Measurements from ENCODE around the gene BAHCC1. TPM values are rescaled to one million over a fixed set of nuclear protein-coding genes. Genes with fewer than 3 reads are reported as not detected.

BAHCC1 gene
- total RNA-seq, 1 donor from 2014 or later: 8.0 TPM

DNA sequence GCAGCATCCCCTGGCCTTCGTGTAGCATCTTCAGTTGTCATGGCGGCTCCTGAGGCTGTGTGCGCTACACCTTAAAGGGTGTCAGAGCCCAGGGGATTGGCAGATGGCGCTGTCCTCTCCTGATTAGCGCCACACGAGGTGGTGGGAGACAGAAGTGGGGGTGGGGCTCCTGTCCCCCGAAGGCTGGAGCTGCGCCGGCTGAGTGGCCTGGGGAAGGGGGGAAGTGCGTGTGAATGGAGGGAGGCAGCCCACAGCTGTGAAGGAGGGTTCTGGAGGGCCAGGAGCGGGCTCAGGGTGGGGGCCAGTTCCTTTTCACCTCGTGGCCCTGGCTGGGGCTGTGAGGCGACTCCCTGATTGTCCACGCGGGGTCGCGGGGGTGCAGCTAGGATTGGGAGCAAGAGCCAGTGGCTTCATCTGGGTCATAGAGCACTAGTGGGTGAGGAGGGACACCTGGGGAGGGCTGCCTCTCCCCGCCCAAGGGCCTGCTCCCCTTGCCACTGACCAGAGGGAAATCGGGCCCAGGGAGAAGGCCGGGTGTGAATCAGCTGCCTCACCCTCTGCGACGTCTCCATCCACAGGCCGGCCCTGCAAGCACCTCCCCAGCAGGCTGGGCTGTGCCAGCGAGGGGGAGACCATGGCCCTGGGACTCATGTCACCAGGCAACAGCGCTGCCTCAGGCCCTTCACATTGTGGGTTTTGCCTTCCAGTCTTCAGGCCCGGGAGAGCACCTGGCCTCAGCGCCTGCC lies 14.1 kb downstream of the BAHCC1 start:
- no peak for ATAC-seq

GRCh38 chr17:81410852-81411251 lies 15.6 kb downstream of the BAHCC1 start:
- ATAC-seq (no peak), DNase-seq (ENCODE audit: low spot score) (no peak)

More for the DNA sequence above, 14.1 kb downstream of the BAHCC1 start:
- no peak for DNase-seq (ENCODE audit: low spot score)

DNA sequence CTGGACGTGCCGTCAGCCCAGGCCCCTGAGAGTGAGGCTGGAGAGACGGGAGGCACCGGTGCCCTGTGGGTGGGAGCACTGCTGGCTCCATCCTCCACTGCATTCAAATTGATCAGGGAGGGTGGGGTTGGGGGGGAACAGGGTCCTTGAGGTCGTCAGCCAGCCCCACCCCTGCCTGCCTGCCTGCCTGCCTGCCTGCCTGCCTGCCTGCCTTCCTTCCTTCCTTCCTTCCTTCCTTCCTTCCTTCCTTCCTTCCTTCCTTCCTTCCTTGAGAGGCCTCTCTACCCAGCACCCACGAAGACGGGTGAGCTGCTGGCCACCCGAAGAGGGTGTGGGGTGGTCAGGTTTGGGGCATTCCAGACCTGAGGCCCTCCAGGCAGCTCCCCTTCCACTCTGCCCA lies 16.0 kb downstream of the BAHCC1 start:
- ATAC-seq: no peak

DNA sequence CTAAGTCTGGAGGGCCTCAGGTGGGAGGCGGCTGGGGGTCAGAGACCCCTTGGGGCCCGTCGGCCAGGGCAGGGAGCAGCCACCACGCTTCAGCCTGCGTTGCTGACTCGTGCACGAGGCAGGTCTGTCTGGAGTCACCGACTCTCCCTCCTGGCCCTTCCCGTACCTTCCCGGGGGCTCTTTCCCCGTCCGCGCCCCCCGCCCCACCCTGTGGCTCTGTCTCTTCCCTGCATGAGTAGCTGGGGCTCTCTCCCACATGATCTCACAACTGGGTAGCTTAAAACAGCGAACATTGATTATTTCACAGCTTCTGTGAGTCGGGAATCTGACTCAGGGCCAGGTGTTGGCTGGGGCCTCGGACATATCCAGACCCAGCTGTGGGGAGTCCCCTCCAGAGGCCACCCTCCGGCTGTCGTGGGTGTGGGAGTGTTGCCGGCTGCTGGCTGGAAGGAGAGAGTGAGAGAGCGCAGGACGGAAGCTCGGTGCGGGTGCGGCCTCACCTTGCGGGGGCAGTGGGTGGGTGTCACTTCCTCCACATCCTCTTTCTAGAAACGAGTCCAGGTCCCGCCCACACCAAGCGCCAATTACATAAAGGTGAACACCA lies 17.3 kb downstream of the BAHCC1 start:
- DNase-seq (ENCODE audit: low spot score) (no peak), ATAC-seq (no peak)

More for the DNA sequence above, 16.0 kb downstream of the BAHCC1 start:
- DNase-seq (ENCODE audit: low spot score): no peak

DNA sequence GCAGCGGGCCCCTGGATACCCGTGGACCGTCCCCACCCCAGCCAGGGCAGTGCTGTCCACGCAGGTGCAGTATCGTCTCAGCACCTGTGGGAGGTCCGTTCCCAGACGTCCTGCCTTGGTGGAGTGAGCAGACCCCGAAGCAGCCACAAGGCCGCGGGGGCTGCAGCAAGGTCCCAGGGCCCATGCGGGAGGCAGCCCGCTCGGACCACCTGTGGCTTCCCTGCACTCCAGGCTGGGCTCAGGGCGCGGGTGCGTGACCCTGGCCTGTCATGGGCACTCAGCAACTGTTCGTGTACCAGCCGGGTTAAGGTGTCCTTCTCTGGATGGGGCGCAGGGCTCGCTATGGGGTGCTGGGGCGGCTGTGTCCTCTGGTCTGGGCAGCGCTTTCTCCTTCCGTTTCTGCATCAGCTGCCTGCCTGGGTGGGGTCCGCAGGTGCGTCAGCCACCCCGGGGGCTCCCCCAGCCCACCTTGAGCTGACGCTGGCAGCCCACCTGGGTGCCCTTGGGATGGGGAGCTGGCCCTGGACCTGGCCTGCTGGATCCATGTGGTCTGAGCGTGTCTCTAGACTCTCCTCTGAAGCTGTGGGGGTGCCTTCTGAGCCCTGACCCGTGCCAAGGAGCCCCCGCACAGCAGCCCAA lies 18.4 kb downstream of the BAHCC1 start:
- ATAC-seq: no peak

DNA sequence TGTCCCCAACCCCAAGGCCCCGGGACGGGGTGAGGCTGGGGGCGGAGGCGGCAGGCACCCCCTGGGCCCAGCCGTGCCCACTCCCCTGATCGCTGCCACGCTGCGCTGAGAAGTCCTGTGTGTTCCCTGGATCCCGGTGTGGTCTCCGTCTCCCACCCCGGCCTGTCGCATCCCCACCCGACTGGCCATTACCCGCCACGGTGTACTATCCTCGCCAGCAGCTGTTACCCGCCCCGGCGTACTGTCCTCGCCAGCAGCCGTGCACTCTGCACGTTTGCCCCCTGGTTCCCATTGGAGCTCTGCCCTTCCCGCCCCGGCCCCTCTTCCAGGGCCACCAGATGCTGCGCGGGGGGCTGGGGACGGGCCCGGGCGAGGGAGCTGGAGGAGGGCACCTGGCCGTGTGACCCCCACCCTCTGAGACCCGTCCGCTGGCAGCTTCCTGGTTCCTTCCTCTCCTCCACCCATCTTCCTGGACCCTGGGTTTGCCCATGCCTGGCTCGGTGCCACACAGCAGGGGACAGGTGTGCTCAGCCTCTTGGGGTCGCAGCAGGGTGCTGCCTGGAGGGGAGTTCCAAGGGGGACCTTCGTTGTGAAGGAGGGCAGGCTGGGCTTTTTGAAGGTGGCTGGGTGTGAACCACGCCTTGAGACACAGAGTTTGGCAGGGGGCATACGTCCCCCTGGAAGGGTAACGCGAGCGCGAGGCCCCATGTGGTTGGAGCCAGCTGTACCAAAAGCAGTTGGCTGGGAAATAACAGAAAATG lies 19.7 kb downstream of the BAHCC1 start:
- no peak for DNase-seq (ENCODE audit: low spot score)
- no peak for ATAC-seq

More for the DNA sequence above, 18.4 kb downstream of the BAHCC1 start:
- DNase-seq (ENCODE audit: low spot score): no peak

- ATAC-seq: no peak
- DNase-seq (ENCODE audit: low spot score): no peak
These were observed 20.4 kb downstream of the BAHCC1 start for GRCh38 chr17:81415681-81416080.

DNA sequence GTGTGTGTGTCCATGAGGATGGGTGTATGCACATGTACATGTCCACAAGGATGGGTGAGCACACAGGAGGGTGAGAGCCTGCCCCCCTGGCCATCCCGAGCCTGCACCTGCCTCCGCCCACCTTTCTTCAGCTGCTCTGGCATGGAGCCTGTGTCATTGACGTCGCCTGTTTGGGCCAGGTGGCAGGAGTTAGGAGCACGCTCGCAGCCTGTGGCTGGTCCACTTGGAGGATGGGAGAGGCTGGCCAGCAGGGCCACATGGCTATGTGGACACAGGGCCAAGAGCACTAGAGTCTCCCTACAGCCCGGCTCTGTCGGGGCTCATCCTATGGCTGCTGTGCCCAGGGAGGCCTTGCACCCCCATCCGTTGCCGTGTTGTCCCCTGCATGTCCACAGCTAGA lies 21.4 kb downstream of the BAHCC1 start:
- no peak for DNase-seq (ENCODE audit: low spot score)
- ATAC-seq: peak; percentile 7

GRCh38 chr17:81417049-81417878 lies 22.0 kb downstream of the BAHCC1 start:
- no peak for DNase-seq (ENCODE audit: low spot score)

DNA sequence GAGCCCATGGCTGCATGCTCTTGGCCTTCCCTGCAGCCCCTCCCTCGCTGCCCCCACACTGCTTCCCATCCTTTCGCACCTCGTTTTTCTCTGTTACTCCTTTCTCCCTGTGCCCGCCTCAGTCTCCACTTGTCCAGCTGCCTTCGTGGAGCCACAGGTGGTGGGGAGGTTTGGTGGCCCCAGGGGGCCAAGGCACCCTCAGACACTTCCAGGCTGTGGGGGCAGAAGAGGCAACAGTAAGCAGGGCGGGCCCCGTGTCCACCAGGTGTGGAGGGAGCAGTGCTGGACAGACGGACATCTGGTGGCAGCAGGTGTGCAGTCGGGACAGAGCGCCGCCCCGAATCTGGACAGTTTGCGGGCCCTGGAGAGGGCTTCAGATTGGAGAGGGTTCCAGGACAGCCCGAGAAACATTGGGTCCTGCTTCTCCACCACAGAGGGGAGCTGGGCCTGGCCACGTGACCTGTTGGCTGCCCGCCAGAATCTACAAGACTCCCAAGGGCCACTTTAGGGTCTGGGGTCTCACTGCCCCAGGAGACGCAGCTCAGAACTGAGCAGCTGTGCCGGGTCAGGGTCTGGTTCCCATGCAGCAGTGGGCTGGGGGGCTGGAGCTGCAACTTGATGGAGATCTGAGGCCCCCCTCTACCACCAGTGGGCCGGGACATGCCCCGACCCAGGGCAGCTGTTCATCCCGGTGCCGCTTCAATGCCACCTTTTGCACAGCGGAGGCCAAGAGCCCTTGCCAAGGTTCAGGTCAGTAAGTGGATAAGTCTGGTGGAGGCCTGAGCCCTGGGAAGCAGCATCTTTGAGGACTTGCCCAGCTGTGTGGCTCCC lies 22.8 kb downstream of the BAHCC1 start:
- no peak for DNase-seq (ENCODE audit: low spot score)
- no peak for ATAC-seq

More at GRCh38 chr17:81417049-81417878, 22.0 kb downstream of the BAHCC1 start:
- ATAC-seq: no peak

DNA sequence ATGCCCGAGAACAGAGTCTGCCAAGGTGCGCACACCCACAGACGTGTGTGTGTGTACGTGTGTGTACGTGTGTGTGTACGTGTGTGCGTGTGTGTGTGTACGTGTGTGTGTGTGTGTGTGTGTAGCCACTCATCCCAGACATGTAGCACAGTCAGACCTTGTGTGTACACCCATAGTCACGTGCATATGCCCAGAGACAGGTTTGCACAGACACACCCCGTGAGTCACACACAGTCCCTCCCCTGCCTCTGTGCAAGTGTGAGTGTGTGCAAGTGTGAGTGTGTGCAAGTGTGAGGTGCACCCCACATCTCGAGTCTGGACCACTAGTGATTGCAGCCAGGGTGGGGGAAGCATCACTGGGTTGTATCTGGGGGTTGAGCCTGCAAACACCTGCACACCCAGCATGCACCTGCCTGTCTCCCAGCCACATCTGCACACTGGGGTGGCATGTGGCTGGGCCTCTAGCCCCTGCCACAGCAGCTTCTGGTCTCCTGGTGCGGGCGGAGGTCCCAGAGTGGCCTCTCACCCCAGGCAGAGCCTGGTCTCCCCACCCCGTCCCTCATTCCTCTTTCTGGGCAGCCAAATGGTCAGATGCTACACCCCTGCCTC lies 23.6 kb downstream of the BAHCC1 start:
- ATAC-seq (no peak), DNase-seq (ENCODE audit: low spot score) (no peak)

- peak; percentile 41 for ATAC-seq
- no peak for DNase-seq (ENCODE audit: low spot score)
These were observed 24.1 kb downstream of the BAHCC1 start for GRCh38 chr17:81419319-81419885.

GRCh38 chr17:81419886-81420768 lies 24.9 kb downstream of the BAHCC1 start:
- ATAC-seq: peak; percentile 51

GRCh38 chr17:81420769-81421462 lies 25.7 kb downstream of the BAHCC1 start:
- ATAC-seq (peak; percentile 26), DNase-seq (ENCODE audit: low spot score) (no peak)

More at GRCh38 chr17:81419886-81420768, 24.9 kb downstream of the BAHCC1 start:
- DNase-seq (ENCODE audit: low spot score): no peak

GRCh38 chr17:81422776-81423697 lies 27.8 kb downstream of the BAHCC1 start:
- ATAC-seq (no peak), DNase-seq (ENCODE audit: low spot score) (no peak)

DNA sequence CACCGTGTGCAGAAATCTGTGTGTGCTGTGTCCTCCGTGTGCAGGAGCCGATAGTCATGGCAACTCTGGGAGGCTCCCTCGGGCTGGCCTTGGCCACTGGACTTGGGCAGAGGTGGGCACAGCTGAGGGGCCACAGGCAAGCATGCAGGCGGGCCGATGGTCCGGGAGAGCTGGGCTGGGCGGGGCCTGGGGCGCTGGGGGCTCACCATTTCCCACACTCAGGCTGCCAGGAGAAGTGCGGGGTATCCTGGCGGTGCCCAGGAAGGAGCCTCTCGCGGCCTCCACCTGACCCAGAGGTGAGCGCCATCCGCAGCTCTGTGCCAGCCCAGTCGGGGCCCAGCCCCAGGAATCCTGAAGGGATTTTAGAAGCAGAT lies 28.4 kb downstream of the BAHCC1 start:
- no peak for ATAC-seq
- no peak for DNase-seq (ENCODE audit: low spot score)

Measured in left lobe of liver (tissue), 2 donors.